GM12892 (cell line): Measurements from ENCODE around the gene C11orf16.

ENCODE experiments used
- POLR2A ChIP-seq: IDR thresholded peaks from 2 replicates; pipeline ENCODE4 v1.6.1; 2011; ENCODE audit warnings: low read depth, low read length, control low read depth
- POLR2AphosphoS5 ChIP-seq: IDR thresholded peaks from 2 replicates; pipeline ENCODE4 v1.6.1; 2011; ENCODE audit warnings: low read depth, low read length, control low read depth

DNA sequence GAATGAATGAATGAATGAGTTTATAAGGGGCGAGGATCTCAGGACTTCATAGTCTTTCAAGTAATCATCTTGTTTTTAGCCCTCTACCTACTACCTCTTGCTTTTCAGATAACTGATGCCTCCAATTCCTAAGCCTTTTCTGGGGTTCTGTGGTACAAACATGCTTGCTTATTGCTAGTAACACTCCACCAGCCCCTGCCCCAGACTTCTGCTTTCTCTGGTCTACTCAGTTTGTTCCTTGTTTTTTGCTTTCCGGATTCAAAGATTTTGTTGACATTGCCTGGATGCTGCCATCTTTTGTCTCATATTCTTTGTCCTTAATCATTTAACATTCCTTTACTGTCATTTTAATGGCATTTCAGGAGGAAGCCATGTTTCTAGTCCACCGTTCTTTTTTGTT is 40.4 kb upstream of the C11orf16 start:
- no peak for TF ChIP-seq POLR2A
- TF ChIP-seq POLR2AphosphoS5 = no peak
